HFF-Myc (cell line): ENCODE measurements around the gene KIAA0753.

ENCODE experiments used
- DNase-seq: peaks from one replicate; pipeline ENCODE4 v3.0.0-alpha.2; 2011; ENCODE audit warnings: low read depth; ENCODE audit errors: extremely low read depth
- H3K4me3 ChIP-seq: replicated peaks from 2 replicates; pipeline ENCODE4 v1.5.1; 2011; ENCODE audit warnings: low read depth, mild to moderate bottlenecking, control low read depth, low read length
- TF ChIP-seq, protein P1 (sequence below): IDR thresholded peaks from 2 replicates; pipeline ENCODE4 v1.5.1; 2012; ENCODE audit warnings: mild to moderate bottlenecking, low read depth, low read length, control low read depth; ENCODE audit errors: missing control alignments

The KIAA0753 gene

GRCh38 chr17:6567528-6568183 lies 72.9 kb downstream of the KIAA0753 start:
- DNase-seq: no peak

GRCh38 chr17:6561446-6561845 lies 79.1 kb downstream of the KIAA0753 start:
- H3K4me3 ChIP-seq: no peak overlapping the region
- no peak for DNase-seq
- TF ChIP-seq, protein P1, sequence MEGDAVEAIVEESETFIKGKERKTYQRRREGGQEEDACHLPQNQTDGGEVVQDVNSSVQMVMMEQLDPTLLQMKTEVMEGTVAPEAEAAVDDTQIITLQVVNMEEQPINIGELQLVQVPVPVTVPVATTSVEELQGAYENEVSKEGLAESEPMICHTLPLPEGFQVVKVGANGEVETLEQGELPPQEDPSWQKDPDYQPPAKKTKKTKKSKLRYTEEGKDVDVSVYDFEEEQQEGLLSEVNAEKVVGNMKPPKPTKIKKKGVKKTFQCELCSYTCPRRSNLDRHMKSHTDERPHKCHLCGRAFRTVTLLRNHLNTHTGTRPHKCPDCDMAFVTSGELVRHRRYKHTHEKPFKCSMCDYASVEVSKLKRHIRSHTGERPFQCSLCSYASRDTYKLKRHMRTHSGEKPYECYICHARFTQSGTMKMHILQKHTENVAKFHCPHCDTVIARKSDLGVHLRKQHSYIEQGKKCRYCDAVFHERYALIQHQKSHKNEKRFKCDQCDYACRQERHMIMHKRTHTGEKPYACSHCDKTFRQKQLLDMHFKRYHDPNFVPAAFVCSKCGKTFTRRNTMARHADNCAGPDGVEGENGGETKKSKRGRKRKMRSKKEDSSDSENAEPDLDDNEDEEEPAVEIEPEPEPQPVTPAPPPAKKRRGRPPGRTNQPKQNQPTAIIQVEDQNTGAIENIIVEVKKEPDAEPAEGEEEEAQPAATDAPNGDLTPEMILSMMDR: no peak

More at GRCh38 chr17:6567528-6568183, 72.9 kb downstream of the KIAA0753 start:
- TF ChIP-seq, protein P1: no peak
- H3K4me3 ChIP-seq: no peak overlapping the region

DNA sequence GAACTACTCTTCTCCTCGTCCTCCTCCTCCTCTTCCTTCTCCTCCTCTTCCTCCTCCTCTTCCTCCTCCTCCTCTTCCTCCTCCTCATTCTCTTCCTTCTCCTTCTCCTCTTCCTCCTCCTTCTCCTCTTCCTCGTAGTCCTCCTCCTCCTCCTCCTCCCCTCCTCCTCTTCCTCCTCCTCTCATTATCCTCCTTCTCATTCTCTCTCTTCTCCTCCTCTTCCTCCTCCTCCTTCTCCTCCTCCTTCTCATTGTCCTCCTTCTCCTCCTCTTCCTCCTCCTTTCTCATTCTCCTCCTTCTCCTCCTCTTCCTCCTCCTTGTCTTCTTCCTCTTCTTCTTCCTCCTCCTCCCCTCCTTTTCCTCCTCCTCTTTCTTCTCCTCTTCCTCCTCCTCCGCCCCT lies 80.0 kb downstream of the KIAA0753 start:
- DNase-seq: no peak
- TF ChIP-seq, protein P1: no peak
- no peak overlapping the region for H3K4me3 ChIP-seq

GRCh38 chr17:6559753-6560215 lies 80.7 kb downstream of the KIAA0753 start:
- DNase-seq: no peak
- no peak overlapping the region for H3K4me3 ChIP-seq
- TF ChIP-seq, protein P1: no peak

- no peak for DNase-seq
- TF ChIP-seq, protein P1: no peak
- H3K4me3 ChIP-seq: no peak overlapping the region
Observed at GRCh38 chr17:6558932-6559752, 81.4 kb downstream of the KIAA0753 start.

DNA sequence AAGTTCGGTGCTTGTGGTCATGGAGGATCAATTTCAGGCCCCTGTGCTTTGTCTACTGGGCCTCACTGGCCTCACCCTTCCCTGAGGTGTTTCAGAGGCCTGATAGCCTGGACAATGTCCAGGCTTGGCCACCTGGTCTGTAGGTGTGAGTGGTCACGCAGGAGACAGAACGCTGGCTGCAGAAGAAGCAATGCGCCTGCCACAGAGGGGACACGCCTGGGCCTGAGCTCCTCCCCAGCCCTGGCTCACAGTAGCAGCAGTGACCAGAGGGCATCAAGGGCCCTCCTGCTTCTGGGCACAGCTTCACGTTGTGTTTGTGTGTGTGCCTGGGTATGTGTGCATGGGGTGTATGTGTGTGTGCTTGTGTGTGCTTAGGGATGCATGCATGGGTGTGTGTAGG lies 82.2 kb downstream of the KIAA0753 start:
- H3K4me3 ChIP-seq: no peak overlapping the region
- TF ChIP-seq, protein P1: no peak
- DNase-seq: no peak
